Endodermal cell (in vitro differentiated cells): ENCODE data around the gene LHFPL2. TPM values are rescaled to one million over a fixed set of nuclear protein-coding genes. Genes with fewer than 3 reads are reported as not detected.
A peak's percentile ranks its signal among the peaks of the same experiment; 100 is the strongest.

Experiments
- DNase-seq: peaks from one replicate; pipeline ENCODE4 v3.0.0-alpha.2; 2017
- H3K27ac ChIP-seq: 2 replicates; pipeline ENCODE4 v1.5.1; 2013; ENCODE audit warnings: mild to moderate bottlenecking, low read depth, low read length, moderate library complexity
- H3K27me3 ChIP-seq: 2 replicates; pipeline ENCODE4 v1.6.1; 2013; ENCODE audit warnings: mild to moderate bottlenecking, low read length, moderate library complexity; ENCODE audit not compliant: insufficient read depth, control insufficient read depth, poor library complexity, severe bottlenecking
- H3K36me3 ChIP-seq: 2 replicates; pipeline ENCODE4 v1.7.0; 2013; ENCODE audit warnings: mild to moderate bottlenecking, low read length, moderate library complexity; ENCODE audit not compliant: control insufficient read depth, insufficient read depth
- H3K4me1 ChIP-seq: one replicate; pipeline ENCODE4 v1.7.0; 2013; ENCODE audit warnings: low read length; ENCODE audit not compliant: control insufficient read depth, insufficient read depth
- H3K4me3 ChIP-seq: 2 replicates; pipeline ENCODE4 v1.5.1; 2013; ENCODE audit warnings: mild to moderate bottlenecking, low read length, moderate library complexity
- H3K9ac ChIP-seq: 2 replicates; pipeline ENCODE4 v1.6.1; 2013; ENCODE audit warnings: mild to moderate bottlenecking, low read length, moderate library complexity; ENCODE audit not compliant: poor library complexity, severe bottlenecking; ENCODE audit errors: extremely low read depth
- H3K9me3 ChIP-seq: 2 replicates; pipeline ENCODE4 v1.6.1; 2013; ENCODE audit warnings: mild to moderate bottlenecking, low read length, moderate library complexity; ENCODE audit not compliant: control insufficient read depth
- H3K27ac Mint-ChIP-seq: 2 replicates; pipeline ENCODE4 v1.8.0; 2020; ENCODE audit warnings: mixed read lengths
- H3K27me3 Mint-ChIP-seq: 2 replicates; pipeline ENCODE4 v1.8.0; 2021; ENCODE audit warnings: mild to moderate bottlenecking, mixed read lengths; ENCODE audit not compliant: insufficient read depth
- H3K36me3 Mint-ChIP-seq: 2 replicates; pipeline ENCODE4 v1.8.0; 2020; ENCODE audit warnings: low read depth, mixed read lengths
- H3K4me1 Mint-ChIP-seq: 2 replicates; pipeline ENCODE4 v1.8.0; 2020; ENCODE audit warnings: mixed read lengths
- H3K4me3 Mint-ChIP-seq: 2 replicates; pipeline ENCODE4 v1.8.0; 2020; ENCODE audit warnings: mild to moderate bottlenecking, moderate library complexity, mixed read lengths
- H3K9me3 Mint-ChIP-seq: 2 replicates; pipeline ENCODE4 v1.8.0; 2020; ENCODE audit warnings: mild to moderate bottlenecking, mixed read lengths
- WGBS, 2 experiments: methylation state at CpG; one replicate each; pipeline versions ENCODE4 v1.1.5 to v1.1.7; 2013; ENCODE audit warnings: missing lambda C conversion rate in 2 of 2, mixed read lengths in 1 of 2; ENCODE audit not compliant: insufficient coverage in 1 of 2, insufficient read length in 1 of 2; 5-methylcytosine and 5-hydroxymethylcytosine counted together
- total RNA-seq, 2 donors: library from RNA; stranded (reverse); fragmentation: NEBNext Ultra II Directional in 1 of 2; extraction: Animal tissue kit (Norgen Biotek cat#: 25700) in 1 of 2; gene quantifications; 2 replicates in 1 of 2; 3 replicates in 1 of 2; pipeline ENCODE4 v1.2.1, GENCODE V29; 2021
- TF ChIP-seq, protein P1 (sequence below): fragments of 200-600 bp; sonication (generic); conservative IDR thresholded peaks from 2 replicates; pipeline ENCODE4 v1.5.0; 2021; ENCODE audit warnings: antibody characterized with exemption, mild to moderate bottlenecking

LHFPL2 gene
- total RNA-seq, 2 donors from 2014 or later: 136 to 238 TPM

DNA sequence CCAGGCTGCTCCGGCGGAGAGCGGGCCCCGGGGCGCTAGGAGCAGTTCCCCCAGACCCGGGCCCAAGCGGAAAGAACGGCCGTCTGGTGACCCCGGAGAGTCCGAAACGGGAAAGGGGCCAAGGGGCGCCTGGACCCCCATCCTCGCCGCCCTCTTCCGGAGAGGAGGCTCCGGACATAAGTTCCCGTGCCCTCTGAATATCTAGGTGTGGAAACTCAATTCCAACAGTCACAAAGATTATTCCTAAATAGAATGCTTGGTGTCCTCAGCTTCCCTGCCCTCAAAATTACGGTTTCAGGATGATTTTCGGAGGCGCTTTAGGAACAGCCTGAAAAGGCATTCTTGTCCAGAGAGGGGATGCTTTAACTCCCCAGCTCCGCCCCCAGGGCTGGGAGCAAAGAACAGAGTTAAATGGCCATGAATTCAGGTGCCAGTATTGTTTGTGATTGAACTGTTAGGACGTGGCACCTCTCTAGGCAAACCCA, 681 bp upstream of the LHFPL2 start:
- peaks cover 20% of the 10 kb centered on the region for H3K36me3 ChIP-seq
- TF ChIP-seq, protein P1, sequence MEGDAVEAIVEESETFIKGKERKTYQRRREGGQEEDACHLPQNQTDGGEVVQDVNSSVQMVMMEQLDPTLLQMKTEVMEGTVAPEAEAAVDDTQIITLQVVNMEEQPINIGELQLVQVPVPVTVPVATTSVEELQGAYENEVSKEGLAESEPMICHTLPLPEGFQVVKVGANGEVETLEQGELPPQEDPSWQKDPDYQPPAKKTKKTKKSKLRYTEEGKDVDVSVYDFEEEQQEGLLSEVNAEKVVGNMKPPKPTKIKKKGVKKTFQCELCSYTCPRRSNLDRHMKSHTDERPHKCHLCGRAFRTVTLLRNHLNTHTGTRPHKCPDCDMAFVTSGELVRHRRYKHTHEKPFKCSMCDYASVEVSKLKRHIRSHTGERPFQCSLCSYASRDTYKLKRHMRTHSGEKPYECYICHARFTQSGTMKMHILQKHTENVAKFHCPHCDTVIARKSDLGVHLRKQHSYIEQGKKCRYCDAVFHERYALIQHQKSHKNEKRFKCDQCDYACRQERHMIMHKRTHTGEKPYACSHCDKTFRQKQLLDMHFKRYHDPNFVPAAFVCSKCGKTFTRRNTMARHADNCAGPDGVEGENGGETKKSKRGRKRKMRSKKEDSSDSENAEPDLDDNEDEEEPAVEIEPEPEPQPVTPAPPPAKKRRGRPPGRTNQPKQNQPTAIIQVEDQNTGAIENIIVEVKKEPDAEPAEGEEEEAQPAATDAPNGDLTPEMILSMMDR: no peak
- H3K27me3 Mint-ChIP-seq: no peaks in the 10 kb centered on the region
- peaks cover 6% of the 10 kb centered on the region for H3K4me1 ChIP-seq
- peak overlapping the region; percentile 90 for H3K27ac Mint-ChIP-seq
- H3K9me3 ChIP-seq: no peaks in the 10 kb centered on the region
- H3K27me3 ChIP-seq: no peaks in the 10 kb centered on the region
- peak overlapping the region; percentile 44 for H3K9ac ChIP-seq
- peaks cover 30% of the 10 kb centered on the region for H3K36me3 Mint-ChIP-seq
- DNase-seq: peak; percentile 75
- WGBS, 2 experiments: 0 to 4% methylated on average over 3 to 22 of the region's 23 CpGs
- H3K4me3 ChIP-seq: peak overlapping the region; percentile 84
- peak overlapping the region; percentile 95 for H3K4me3 Mint-ChIP-seq
- peak overlapping the region; percentile 57 for H3K27ac ChIP-seq
- H3K4me1 Mint-ChIP-seq: peaks cover 32% of the 10 kb centered on the region
- H3K9me3 Mint-ChIP-seq: no peaks in the 10 kb centered on the region

DNA sequence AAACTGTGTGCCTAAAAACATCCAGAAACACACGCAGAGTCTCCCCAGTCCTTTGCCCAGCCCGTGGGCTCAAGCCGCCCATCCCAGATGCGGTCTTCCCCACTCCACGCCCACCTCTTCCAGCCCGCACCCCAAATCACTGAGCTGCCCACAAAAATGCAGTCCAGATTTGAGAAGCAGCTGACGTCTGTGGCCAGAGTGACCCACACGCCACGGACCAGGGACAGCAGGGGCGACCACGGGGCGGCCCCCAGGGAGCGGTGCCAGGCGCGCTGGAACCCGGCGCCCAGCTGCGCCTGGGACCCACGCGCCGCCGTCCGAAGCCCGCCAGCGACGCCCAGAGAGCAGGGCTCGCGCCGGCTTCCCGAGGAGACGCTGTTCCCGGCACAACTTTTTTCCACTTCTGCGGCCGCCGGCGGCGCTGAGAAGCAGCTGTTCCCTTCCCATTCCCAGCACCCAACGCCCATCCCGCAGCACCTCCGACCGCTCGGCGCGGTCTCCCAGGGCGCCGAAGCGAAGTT, 674 bp downstream of the LHFPL2 start:
- no peaks in the 10 kb centered on the region for H3K9me3 Mint-ChIP-seq
- Histone ChIP-seq H3K36me3 (peaks cover 34% of the 10 kb centered on the region), H3K9ac (peak overlapping the region; percentile 83), H3K4me3 (peak overlapping the region; percentile 99), H3K27me3 (no peaks in the 10 kb centered on the region), H3K4me1 (peaks cover 6% of the 10 kb centered on the region), H3K27ac (peak overlapping the region; percentile 76), H3K9me3 (no peaks in the 10 kb centered on the region)
- peak overlapping the region; percentile 88 for H3K27ac Mint-ChIP-seq
- H3K4me3 Mint-ChIP-seq: peak overlapping the region; percentile 95
- 0% methylated on average over 15 to 47 of the region's 47 CpGs for WGBS, 2 experiments
- peaks cover 40% of the 10 kb centered on the region for H3K36me3 Mint-ChIP-seq
- TF ChIP-seq, protein P1: no peak
- H3K4me1 Mint-ChIP-seq: peaks cover 41% of the 10 kb centered on the region
- DNase-seq: peak; percentile 84
- H3K27me3 Mint-ChIP-seq: no peaks in the 10 kb centered on the region

DNA sequence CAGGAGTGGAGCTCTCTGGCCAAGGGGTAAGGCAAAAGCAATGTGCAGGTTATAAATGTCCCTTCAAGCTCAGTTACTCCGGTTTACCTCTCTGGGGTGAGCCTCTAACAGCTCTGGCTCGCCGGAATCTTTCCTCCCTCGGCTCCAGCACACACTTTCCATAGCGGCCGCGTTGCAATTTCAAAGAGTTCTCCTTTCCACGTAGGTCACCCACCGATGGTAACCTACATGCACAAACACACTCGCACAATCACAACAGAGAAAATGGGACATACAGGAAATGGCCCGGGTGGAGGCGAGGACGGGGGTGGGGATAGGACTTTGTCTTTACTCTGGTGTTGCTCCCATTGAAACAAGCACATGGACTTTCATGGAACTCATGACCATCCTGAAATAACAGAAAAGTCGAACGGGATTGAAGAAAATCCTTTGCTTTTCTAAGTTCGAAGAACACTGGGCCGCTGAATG, 1.2 kb downstream of the LHFPL2 start:
- H3K27me3 ChIP-seq: no peaks in the 10 kb centered on the region
- WGBS, 2 experiments: 1% methylated on average over 14 to 17 of the region's 17 CpGs
- peak overlapping the region; percentile 99 for H3K4me3 ChIP-seq
- no peak overlapping the region for H3K27ac ChIP-seq
- Mint-ChIP-seq H3K4me1 (peaks cover 46% of the 10 kb centered on the region), H3K9me3 (no peaks in the 10 kb centered on the region), H3K36me3 (peaks cover 45% of the 10 kb centered on the region), H3K27me3 (no peaks in the 10 kb centered on the region), H3K4me3 (peak overlapping the region; percentile 95), H3K27ac (peak overlapping the region; percentile 88)
- peaks cover 6% of the 10 kb centered on the region for H3K4me1 ChIP-seq
- TF ChIP-seq, protein P1: no peak
- H3K36me3 ChIP-seq: peaks cover 39% of the 10 kb centered on the region
- no peaks in the 10 kb centered on the region for H3K9me3 ChIP-seq
- peak overlapping the region; percentile 83 for H3K9ac ChIP-seq
- peak; percentile 68 for DNase-seq
